Activated CD4-positive, CD25-positive, alpha-beta regulatory T cell (primary cell): ENCODE measurements around the gene TIMMDC1.
"Not testable (repeated sequence)": the region's sequence is repeated elsewhere in the genome, so short reads cannot be mapped to it uniquely, and the experiment has no call there.

Experiments
- DNase-seq, 4 experiments: peaks; one replicate each; lab custom pipeline; 2025; lab: John Stamatoyannopoulos, UW

TIMMDC1 gene

DNA sequence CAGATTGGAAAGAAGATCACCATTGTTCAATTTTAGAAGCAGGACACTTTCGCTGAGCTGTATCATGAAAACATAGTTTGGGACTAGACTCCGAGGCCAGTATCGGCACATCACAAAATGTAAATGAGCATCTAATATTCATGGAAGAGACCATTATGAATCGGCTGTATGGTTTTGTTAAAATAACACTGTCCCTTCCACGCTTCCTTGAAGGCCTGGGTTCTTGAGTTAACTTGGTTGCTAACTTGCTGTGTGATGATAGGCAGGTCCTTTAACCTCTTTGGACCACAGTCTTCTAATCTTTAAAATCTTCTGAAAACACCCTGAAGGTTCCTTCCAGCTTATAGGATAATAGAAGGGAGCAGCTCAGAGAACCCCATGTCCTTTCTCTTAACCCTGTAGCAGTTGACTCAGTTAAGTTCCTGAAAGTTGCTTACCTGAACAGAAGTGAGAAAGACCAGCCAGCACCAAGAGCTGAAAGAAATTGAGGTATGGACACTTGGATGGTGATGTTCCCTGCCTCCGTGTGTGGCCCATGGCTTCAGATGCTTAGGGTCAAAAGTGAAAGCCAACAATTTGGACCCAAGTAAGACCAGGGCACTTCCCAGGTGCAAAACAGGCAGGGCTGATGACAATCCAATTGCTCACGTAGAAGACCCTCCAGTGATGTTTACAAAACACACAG is 59.0 kb downstream of the TIMMDC1 start:
- no peak for DNase-seq

DNA sequence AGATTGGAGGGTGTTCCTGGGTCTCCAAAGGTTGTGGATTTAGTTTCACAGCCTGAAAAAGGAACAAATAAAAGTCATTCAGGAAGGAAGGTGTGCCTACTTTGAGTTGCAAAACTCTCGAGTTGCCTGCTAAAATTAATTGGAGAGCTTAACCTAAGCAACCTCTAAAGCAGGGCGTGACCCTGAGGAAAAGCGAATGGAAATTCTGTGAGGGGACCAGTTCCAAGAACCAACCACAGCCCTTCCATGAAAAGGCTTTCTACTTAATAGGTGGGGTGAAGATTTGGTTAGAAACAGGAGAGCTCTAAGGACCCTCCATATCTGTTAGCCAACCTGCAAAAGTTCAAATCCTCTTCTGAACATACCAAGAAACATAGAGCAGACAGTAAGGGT is 59.5 kb downstream of the TIMMDC1 start:
- no peak for DNase-seq

DNA sequence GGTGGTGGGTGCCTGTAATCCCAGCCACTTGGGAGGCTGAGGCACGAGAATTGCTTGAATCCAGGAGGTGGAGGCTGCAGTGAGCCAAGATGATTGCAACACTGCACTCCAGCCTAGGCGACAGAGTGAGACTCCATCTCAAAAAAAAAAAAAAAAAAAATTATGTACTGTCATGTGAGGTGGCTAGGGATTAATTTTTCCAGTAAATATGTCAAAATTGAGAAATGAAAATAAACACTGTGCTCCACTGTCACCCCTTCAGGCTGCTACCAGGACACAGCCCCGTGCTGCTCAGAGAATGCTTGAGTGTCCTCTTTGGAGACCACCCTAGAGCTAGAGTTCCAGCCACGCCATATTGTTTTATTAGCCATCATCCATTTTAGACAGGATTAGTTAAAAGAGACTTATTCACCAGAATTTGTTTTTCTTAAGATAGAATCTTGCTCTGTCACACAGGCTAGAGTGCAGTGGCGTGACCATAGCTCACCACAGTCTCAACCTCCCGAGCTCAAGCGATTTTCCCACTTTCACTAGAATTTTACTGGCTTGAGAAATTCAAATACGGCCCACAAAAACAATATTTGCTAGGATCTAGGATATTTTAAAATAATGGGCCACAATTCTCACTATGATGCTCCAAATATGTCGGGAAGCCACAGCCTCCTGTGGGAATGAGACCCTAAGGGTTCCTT is 60.4 kb downstream of the TIMMDC1 start:
- no peak for DNase-seq

DNA sequence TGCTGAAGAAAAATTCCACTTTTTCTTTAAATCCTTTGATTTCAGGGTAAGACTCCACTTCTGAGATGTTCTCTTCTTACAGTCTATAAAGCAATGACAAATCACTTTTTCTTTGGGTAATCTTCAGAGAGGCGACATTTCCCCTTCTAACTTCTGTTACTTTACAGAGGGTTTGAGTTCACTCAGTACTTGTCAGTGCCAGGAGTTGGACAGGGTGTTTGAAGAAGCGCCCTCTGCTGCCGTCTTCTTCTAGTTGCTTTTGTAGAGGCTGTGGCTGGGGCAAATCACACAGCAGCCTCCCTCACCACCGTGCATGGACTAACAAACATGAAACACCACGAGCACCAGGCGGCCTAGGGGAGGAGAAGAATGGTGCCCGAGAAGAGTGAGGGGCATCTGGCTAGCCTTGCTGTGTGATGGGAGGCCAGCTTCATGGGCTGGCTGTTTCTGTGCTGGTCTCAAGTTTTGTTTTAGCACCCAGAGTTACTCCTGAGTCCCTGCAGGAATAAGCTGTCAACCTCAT is 61.2 kb downstream of the TIMMDC1 start, which contains the start of gene CD80:
Gene CD80 (minus strand): TSS at position 174 of the 523 bp plus-strand sequence. CDS start 1,886 bp downstream, outside the sequence.
- DNase-seq = peak; percentile 6 to 30 (median 16)

DNA sequence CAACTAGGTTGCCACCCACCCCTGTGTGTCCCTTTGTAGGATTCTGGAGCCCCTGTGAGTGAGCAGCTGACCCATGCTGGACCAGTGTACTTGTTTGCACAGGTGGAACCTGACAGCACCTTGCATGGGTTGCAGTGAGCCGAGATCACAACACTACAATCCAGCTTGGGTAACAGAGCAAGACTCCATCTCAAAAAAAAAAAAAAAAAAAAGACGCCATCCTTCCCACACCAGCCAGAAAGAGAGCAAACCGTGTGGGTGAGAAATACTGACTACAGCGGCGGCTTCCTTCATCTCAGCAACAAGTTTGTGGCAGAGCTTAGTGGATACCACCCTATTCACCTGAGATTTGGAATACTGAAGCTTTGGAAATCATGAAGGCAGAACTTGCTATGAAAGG is 61.8 kb downstream of the TIMMDC1 start:
- no peak for DNase-seq

DNA sequence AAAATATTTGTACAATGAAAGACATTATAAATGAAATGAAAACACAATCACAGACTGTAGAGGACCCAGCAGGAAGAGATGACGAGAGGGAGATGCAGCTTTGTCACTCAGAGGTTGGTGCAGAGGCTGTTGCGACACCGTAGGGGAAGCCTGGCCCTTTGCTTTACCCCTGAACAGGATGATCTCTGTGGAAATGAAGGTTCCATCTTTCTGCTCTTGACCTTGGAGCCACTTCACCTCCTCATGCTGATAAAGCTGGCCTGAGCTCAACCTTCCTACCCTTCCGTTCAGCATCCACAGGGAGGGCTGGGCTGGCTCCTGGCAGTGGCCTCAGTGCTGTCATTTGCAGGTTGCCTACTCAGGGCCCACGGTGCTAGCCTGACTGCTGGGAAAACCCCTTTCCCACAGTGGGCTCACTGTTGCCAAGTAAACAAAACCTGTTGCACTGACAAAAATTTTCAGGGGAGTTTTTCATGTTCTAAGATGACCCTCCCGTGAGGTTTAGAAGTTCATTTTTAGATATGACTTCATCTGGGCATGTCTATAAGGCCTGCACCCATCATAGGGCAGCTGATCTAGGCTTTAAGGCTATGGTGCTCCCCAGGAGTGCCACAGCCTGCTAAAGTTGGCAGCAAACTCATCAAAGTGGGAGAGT is 64.1 kb downstream of the TIMMDC1 start:
- peak in 1 of 4 experiments; percentile 6 for DNase-seq

DNA sequence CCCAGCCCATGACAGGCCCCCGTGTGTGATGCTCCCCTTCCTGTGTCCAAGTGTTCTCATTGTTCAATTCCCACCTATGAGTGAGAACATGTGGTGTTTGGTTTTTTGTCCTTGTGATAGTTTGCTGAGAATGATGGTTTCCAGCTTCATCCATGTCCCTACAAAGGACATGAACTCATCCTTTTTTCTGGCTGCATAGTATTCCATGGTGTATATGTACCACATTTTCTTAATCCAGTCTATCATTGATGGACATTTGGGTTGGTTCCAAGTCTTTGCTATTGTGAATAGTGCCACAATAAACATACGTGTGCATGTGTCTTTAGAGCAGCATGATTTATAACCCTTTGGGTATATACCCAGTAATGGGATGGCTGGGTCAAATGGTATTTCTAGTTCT is 65.0 kb downstream of the TIMMDC1 start:
- not testable (repeated sequence) for DNase-seq

DNA sequence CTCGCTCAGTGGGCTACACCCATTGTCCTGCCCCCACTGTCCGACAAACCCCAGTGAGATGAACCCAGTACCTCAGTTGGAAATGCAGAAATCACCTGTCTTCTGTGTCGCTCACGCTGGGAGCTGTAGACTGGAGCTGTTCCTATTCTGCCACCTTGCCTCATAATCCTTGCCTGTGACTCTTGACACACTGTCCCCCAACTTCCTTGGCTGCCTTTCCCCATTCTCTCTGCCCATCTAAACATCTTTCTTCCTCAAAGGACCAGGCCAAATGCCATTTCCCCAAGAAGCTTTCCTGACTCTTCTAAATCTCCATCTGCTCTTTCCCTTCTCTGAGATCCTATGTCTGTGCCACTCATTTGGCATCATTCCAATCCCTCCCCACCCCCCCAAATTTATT is 70.8 kb downstream of the TIMMDC1 start:
- no peak for DNase-seq

DNA sequence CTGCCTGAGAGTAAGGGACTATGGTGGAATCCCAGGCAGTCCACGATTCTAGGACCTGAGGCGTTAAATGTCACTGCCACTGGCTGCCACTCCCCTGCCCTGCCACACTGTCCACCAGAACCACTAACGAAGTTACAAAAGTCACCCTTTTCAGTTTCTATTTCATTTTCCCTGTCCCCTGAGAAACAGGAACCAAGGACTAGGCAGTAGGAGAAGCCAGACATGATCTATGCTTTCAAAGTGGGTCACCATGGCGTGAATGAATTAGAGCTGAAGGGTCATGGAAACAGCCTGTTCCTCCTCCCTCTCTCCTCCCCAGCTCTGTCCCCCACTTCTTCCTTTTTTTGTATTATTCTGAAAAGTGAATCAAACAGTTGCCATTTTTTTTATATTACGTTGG is 71.9 kb downstream of the TIMMDC1 start:
- no peak for DNase-seq

DNA sequence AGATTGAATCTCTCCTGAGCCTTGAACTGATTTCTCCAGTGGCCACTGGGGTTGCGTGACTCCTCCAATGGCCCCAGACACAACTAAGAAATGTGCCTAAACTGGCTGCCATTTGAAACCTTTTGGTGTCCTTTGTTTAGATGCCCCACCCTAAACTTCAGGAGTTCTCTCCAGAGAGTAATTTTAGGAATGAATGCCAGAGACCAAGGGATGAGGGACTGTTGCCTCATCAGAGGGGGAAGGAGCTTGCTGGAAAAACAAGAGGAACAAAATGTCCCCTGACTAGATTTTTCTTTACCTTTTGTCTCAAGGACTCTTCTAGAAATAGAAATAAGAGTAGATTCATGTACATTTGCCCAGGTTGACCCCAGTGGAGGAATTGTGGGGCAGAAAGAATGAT is 72.9 kb downstream of the TIMMDC1 start:
- no peak for DNase-seq

DNA sequence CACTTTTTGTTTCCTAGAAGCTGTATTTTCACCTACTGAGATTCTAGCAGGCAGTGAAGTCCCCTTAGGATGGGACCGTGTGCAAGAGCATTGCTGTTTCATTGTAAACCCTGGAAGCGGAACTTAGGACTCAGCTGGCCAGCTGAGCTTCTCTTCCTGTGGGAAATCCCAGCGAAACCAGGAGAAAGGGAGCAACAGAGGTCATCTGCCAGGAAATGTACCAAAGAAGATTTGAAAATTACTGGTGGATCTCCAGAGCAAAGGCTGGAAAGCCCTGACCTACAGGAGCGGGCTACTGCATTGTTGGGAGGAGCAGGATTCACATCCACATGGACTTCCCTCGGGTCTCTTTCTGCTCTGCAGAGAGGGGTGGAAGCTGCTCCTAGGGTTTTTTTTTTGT is 73.3 kb downstream of the TIMMDC1 start:
- DNase-seq = no peak
